Subcutaneous adipose tissue (tissue), 4 donors: ENCODE measurements around the gene ZNF19. TPM values are rescaled to one million over a fixed set of nuclear protein-coding genes. Genes with fewer than 3 reads are reported as not detected.

ENCODE experiments used
- total RNA-seq, 4 donors: library from RNA; depleted of rRNA; stranded (reverse); fragments of >200 nt; gene quantifications; one replicate each; pipeline ENCODE4 v1.1.0, GENCODE V29; 2016
- TF ChIP-seq, protein P1 (sequence below): fragments of 450-650 bp; IDR thresholded peaks from one replicate; pipeline ENCODE4 v1.5.1; 2016; ENCODE audit warnings: low read depth, mild to moderate bottlenecking, control low read depth, antibody characterized with exemption, moderate library complexity

The ZNF19 gene
- total RNA-seq, 4 donors from 2014 or later = 2.9 to 22.7 (median 19.4) TPM

DNA sequence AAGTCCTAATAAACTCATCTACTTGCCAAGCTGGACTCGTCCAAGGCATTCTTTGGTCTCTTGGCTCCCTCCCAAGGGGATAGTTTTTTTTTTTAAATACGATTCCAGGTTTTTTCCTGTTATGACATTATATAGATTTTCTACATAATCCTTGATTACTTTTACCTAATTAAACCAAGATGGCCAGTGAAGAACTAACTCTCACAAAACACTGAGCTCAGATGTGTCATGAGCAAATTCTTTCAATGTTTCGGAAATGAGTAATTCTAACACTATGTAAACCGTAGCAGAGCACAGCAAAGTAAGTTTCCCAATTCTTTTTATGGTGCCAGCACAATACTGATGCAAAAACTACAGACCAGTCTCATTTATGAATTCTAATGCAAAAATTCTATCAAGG, 28.9 kb downstream of the ZNF19 start:
- TF ChIP-seq, protein P1, sequence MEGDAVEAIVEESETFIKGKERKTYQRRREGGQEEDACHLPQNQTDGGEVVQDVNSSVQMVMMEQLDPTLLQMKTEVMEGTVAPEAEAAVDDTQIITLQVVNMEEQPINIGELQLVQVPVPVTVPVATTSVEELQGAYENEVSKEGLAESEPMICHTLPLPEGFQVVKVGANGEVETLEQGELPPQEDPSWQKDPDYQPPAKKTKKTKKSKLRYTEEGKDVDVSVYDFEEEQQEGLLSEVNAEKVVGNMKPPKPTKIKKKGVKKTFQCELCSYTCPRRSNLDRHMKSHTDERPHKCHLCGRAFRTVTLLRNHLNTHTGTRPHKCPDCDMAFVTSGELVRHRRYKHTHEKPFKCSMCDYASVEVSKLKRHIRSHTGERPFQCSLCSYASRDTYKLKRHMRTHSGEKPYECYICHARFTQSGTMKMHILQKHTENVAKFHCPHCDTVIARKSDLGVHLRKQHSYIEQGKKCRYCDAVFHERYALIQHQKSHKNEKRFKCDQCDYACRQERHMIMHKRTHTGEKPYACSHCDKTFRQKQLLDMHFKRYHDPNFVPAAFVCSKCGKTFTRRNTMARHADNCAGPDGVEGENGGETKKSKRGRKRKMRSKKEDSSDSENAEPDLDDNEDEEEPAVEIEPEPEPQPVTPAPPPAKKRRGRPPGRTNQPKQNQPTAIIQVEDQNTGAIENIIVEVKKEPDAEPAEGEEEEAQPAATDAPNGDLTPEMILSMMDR = no peak

DNA sequence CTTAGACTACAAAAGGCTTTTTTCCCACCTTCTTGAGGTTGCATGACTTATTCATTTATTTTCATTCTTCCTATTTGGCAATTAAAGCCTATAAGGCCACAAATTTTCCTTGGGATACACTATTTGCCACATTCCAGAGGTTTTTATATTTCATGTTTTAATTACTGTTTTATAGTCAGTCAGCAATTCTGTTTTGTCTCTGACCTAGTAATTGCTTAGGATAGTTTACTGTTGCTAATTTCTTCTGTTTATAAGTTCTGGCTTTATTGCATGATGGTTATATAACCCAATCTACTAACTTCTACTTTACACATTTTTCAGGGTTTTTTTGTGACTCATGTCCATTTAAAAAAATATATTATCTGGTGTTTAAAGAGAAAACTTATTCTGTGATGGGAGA, 29.6 kb downstream of the ZNF19 start:
- TF ChIP-seq, protein P1 = no peak

DNA sequence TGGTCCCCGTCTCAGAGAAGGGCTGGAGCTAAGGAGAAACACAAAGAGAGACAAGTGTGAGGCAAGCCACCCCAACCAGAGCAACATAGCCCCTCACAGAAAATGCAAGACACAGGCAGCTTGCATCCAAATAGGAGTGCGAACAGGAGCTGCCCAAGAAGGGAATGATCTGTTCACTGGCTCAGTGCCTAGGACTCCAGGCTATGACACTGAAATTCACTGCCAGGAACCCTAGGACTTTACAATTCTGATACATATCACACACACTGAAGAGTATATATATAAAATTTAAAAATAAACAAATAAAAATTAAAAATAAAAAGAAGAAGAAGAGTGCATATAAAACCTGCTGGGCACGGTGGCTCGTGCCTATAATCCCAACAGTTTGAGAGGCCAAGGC, 32.3 kb downstream of the ZNF19 start:
- TF ChIP-seq, protein P1 = no peak

DNA sequence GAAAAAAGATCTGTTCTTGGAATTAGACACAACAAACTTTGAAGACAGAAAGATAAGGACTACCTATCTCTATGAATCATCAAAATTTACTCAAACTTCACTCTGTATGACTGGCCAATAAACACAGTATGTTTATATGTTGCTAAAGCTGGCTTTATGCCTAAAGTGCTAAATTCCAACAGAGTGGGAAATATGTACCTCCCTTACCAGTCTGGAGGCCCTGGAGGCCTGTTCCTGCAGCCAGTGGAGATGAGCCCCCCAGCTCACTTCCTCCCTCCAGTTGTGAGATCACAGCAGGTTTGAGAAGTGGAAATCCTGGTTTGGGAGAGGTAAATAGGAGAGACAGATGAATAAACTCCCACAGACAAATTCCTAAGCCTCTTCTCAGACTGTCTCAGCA, 36.1 kb downstream of the ZNF19 start:
- TF ChIP-seq, protein P1 = no peak

DNA sequence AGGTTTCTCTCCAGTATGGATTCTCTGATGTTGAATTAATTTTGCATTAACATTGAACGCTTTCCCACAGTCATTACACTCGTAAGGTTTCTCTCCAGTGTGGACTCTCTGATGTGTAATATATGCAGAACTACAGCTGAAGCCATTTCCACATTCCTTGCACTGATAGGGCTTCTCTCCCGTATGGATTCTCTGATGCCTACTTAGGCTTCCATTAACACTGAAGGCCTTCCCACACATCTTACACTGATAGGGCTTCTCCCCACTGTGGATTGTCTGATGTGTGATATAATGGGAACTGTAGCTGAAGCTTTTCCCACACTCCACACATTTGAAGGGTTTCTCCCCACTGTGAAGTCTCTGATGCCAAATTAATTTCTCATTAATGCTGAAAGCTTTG, 40.1 kb downstream of the ZNF19 start:
- TF ChIP-seq, protein P1 = no peak

DNA sequence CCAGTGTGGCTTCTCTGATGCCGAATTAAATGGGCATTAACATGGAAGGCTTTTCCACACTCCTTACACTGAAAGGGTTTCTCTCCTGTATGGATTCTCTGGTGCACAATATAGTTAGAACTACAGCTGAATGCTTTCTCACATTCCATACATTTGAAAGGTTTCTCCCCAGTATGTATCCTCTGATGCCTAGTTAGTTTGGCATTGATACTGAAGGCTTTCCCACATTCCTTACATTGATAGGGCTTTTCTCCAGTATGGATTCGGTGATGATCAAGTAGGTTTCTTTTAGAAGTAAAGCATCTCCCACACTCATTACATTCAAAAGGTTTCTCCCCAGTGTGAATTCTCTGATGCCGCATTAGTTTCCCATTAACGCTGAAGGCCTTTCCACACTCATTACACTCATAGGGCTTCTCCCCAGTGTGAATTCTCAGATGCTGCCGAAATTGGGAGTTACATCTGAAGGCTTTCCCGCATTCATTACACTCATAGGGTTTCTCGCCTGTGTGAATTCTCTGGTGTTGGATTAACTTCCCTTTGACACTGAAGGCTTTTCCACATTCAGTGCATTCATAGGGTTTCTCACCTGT, 40.8 kb downstream of the ZNF19 start:
- TF ChIP-seq, protein P1 = no peak

DNA sequence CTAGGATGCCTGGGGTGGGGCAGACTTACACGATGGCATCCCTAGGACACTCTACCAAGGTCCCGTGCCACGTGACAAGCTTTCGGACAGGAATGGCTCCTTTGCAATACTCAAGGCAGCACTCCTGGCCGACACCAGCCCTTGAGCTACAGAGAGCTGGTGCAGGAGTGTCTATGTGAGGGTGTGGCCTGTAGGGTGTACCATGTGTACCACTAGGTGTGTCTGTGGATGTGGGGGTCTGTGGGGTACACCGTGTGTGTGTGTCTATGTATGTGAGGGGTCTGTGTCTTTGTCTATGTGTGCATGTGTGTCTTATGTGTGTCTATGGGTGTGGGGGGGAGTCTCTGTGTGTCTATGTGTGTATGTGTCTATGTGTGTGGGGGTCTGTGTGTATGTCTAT, 45.4 kb downstream of the ZNF19 start:
- TF ChIP-seq, protein P1 = no peak
